GM23338 (cell line): ENCODE data around the gene STRA6. TPM values are rescaled to one million over a fixed set of nuclear protein-coding genes. Genes with fewer than 3 reads are reported as not detected.

Experiments used
- ATAC-seq: fragments of 200-7000 bp; cut with Tn5 transposase; 3 replicates; pipeline ENCODE4 v1.9.1; 2020
- DNase-seq: peaks from one replicate; pipeline ENCODE4 v3.0.0-alpha.2; 2015; ENCODE audit warnings: low spot score
- H2AFZ ChIP-seq: fragments of 200-600 bp; sonication (generic); 2 replicates; pipeline ENCODE4 v1.8.0; 2016; ENCODE audit warnings: antibody characterized with exemption, mild to moderate bottlenecking, moderate library complexity
- H3F3A ChIP-seq: fragments of 200-600 bp; sonication (generic); replicated peaks from 2 replicates; pipeline ENCODE4 v1.8.0; 2017; ENCODE audit warnings: antibody characterized with exemption, mixed run types, low read depth
- H3K27ac ChIP-seq: fragments of 200-600 bp; sonication (generic); 2 replicates; pipeline ENCODE4 v1.6.1; 2016; ENCODE audit warnings: low read depth
- H3K27me3 ChIP-seq: fragments of 200-600 bp; sonication (generic); 2 replicates; pipeline ENCODE4 v1.8.0; 2016; ENCODE audit warnings: mild to moderate bottlenecking, mixed run types, moderate library complexity; ENCODE audit not compliant: insufficient read depth
- H3K36me3 ChIP-seq: fragments of 200-600 bp; sonication (generic); 2 replicates; pipeline ENCODE4 v1.8.0; 2016; ENCODE audit warnings: mild to moderate bottlenecking; ENCODE audit not compliant: insufficient read depth
- H3K4me1 ChIP-seq: fragments of 200-600 bp; sonication (generic); 2 replicates; pipeline ENCODE4 v1.8.0; 2016; ENCODE audit warnings: mild to moderate bottlenecking, moderate library complexity; ENCODE audit not compliant: insufficient read depth
- H3K4me2 ChIP-seq: fragments of 200-600 bp; sonication (generic); 2 replicates; pipeline ENCODE4 v1.7.1; 2017; ENCODE audit warnings: mixed run types
- H3K4me3 ChIP-seq: fragments of 200-600 bp; sonication (generic); 2 replicates; pipeline ENCODE4 v1.6.1; 2016; ENCODE audit warnings: mixed run types
- H3K79me2 ChIP-seq: fragments of 200-600 bp; sonication (generic); replicated peaks from 2 replicates; pipeline ENCODE4 v1.8.0; 2017; ENCODE audit warnings: mild to moderate bottlenecking; ENCODE audit not compliant: insufficient read depth
- H3K9me2 ChIP-seq: fragments of 200-600 bp; sonication (generic); 2 replicates; pipeline ENCODE4 v1.8.0; 2017; ENCODE audit not compliant: insufficient read depth
- H4K20me1 ChIP-seq: fragments of 200-600 bp; sonication (generic); replicated peaks from 2 replicates; pipeline ENCODE4 v1.8.0; 2017; ENCODE audit warnings: mild to moderate bottlenecking; ENCODE audit not compliant: insufficient read depth
- H3K27ac Mint-ChIP-seq: 2 replicates; pipeline ENCODE4 v1.8.0; 2020; ENCODE audit warnings: inconsistent platforms, mild to moderate bottlenecking, moderate library complexity, mixed read lengths
- H3K27me3 Mint-ChIP-seq: 3 replicates; pipeline ENCODE4 v1.8.0; 2022; ENCODE audit warnings: low read depth, mild to moderate bottlenecking, moderate library complexity, mixed read lengths, inconsistent platforms; ENCODE audit not compliant: insufficient read depth, poor library complexity
- H3K36me3 Mint-ChIP-seq: 3 replicates; pipeline ENCODE4 v1.8.0; 2021; ENCODE audit warnings: low read depth, mild to moderate bottlenecking, inconsistent platforms, moderate library complexity, mixed read lengths
- H3K4me1 Mint-ChIP-seq: 3 replicates; pipeline ENCODE4 v1.8.0; 2020; ENCODE audit warnings: mild to moderate bottlenecking, inconsistent platforms, mixed read lengths
- H3K4me3 Mint-ChIP-seq: 3 replicates; pipeline ENCODE4 v1.8.0; 2021; ENCODE audit warnings: moderate library complexity, mild to moderate bottlenecking, inconsistent platforms, mixed read lengths
- H3K9me3 Mint-ChIP-seq: 3 replicates; pipeline ENCODE4 v1.8.0; 2020; ENCODE audit warnings: moderate library complexity, mild to moderate bottlenecking, inconsistent platforms, mixed read lengths
- CREB1 ChIP-seq: fragments of 250-450 bp; sonication (Bioruptor Pico); IDR thresholded peaks from 2 replicates; pipeline ENCODE4 v1.5.0; 2020; ENCODE audit warnings: low read depth, mild to moderate bottlenecking, moderate library complexity
- CTCF ChIP-seq, 2 experiments: fragments of 200-600 bp in 1 of 2; sonication (generic) in 1 of 2; conservative IDR thresholded peaks; 2 replicates each; pipeline versions ENCODE4 v1.5.1 to v1.6.1; 2016 to 2017; ENCODE audit warnings: antibody characterized with exemption in 2 of 2, low read depth in 2 of 2, mild to moderate bottlenecking in 2 of 2, moderate library complexity in 1 of 2
- JUNB ChIP-seq: IDR thresholded peaks from one replicate; pipeline ENCODE4 v1.6.1; 2016; ENCODE audit warnings: antibody characterized with exemption; ENCODE audit not compliant: unreplicated experiment
- NANOG ChIP-seq: IDR thresholded peaks from 2 replicates; pipeline ENCODE4 v1.6.1; 2016; ENCODE audit warnings: antibody characterized with exemption, borderline replicate concordance
- POLR2AphosphoS5 ChIP-seq: IDR thresholded peaks from 2 replicates; pipeline ENCODE4 v1.6.1; 2016; ENCODE audit warnings: antibody characterized with exemption, low read depth
- STAT1 ChIP-seq: IDR thresholded peaks from one replicate; pipeline ENCODE4 v1.6.1; 2016; ENCODE audit warnings: antibody characterized with exemption; ENCODE audit not compliant: unreplicated experiment
- ZNF114 ChIP-seq: fragments of 250-450 bp; sonication (Bioruptor Pico); IDR thresholded peaks from 2 replicates; pipeline ENCODE4 v1.5.0; 2020; ENCODE audit warnings: mild to moderate bottlenecking, moderate library complexity
- polyA plus RNA-seq: library from polyadenylated mRNA; unstranded; fragments of >200 nt; fragmentation: Nextera tagmentation; extraction: Ambion mirVana; gene quantifications from 2 replicates; pipeline ENCODE4 v1.2.1, GENCODE V29; 2016
- total RNA-seq: library from RNA; depleted of rRNA; stranded (reverse); fragments of >200 nt; shearing (Covaris generic); gene quantifications from 2 replicates; pipeline ENCODE4 v1.2.3, GENCODE V29; 2014

The STRA6 gene
- total and polyA plus RNA-seq, 2 experiments from 2014 or later, result 8.2 to 9.9 TPM

DNA sequence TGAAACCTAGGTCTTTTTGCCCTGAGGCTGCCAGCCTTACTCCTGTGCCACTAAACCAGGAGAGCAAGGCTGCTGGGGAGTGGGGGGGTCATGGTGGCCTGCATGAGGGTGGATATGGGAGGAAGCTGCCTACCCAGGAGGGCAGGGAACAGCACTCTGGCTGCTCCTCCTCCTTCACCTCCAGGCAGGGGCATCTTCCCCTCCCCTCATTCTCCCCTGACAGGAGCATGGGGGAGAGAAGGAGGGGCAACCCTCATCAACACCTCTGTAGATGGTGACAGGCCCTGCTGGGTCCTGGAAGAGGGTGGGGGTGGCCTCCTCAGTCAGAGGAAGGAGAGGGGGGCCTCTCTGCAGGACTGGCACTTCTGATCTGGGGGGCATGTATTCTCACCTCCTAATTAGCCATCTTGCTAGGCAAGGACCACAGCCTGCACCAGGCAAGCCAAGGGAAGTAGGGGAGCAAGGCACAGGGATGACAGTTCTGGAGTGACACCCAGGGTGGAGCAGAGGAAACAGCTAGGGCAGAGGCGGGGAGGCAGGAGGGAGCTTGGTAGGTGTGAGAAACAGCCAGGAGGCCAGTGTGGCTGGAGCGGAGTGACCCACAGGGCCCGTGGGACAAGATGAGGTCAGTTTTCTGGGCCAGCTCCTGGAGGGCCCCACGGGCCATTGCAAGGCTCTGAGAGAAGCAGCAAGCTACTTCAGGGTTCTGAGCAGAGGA is 38.5 kb upstream of the STRA6 start:
- no peak overlapping the region for H3K4me2 ChIP-seq
- H4K20me1 ChIP-seq, result no peaks in the 10 kb centered on the region
- H3K36me3 ChIP-seq, result no peaks in the 10 kb centered on the region
- H3F3A ChIP-seq, result 0 out of 2 replicates have a peak, but pooled peaks cover 3% of the 10 kb centered on the region
- no peaks in the 10 kb centered on the region for H3K79me2 ChIP-seq
- H3K27me3 Mint-ChIP-seq, result peaks cover 23% of the 10 kb centered on the region
- no peaks in the 10 kb centered on the region for H3K36me3 Mint-ChIP-seq
- H3K27ac Mint-ChIP-seq, result no peak overlapping the region
- no peaks in the 10 kb centered on the region; the same call in 2 of the 3 replicates for H3K9me3 Mint-ChIP-seq
- H2AFZ ChIP-seq, result no peak overlapping the region
- H3K4me1 ChIP-seq, result peaks cover 12% of the 10 kb centered on the region
- TF ChIP-seq JUNB (no peak), POLR2AphosphoS5 (no peak), CTCF (conservative IDR thresholded peaks at IDR 0.05; ENCODE audit: low read depth in 2 of 2) (no peak), STAT1 (no peak), NANOG (no peak), ZNF114 (CRISPR knock-in tag) (no peak), CREB1 (CRISPR knock-in tag) (no peak)
- H3K4me3 Mint-ChIP-seq, result no peak overlapping the region
- DNase-seq, result no peak
- no peak for ATAC-seq
- H3K9me2 ChIP-seq, result no peaks in the 10 kb centered on the region
- H3K4me1 Mint-ChIP-seq, result peaks cover 43% of the 10 kb centered on the region
- no peak overlapping the region for H3K27ac ChIP-seq
- H3K4me3 ChIP-seq, result no peak overlapping the region
- H3K27me3 ChIP-seq, result peaks cover 9% of the 10 kb centered on the region; the same call in 1 of the 2 replicates

GRCh38 chr15:74240002-74240568 is 37.5 kb upstream of the STRA6 start:
- no peak overlapping the region for H3K4me3 Mint-ChIP-seq
- peaks cover 21% of the 10 kb centered on the region for H3K27me3 Mint-ChIP-seq
- H3K79me2 ChIP-seq, result no peaks in the 10 kb centered on the region
- H3K27me3 ChIP-seq, result peaks cover 5% of the 10 kb centered on the region; the same call in 1 of the 2 replicates
- ATAC-seq (peak; percentile 40), DNase-seq (peak; percentile 47)
- H3F3A ChIP-seq, result no peaks in the 10 kb centered on the region
- H3K36me3 Mint-ChIP-seq, result no peaks in the 10 kb centered on the region
- no peak for TF ChIP-seq JUNB
- TF ChIP-seq CTCF (conservative IDR thresholded peaks at IDR 0.05; ENCODE audit: low read depth in 2 of 2), result peak; percentile 41 to 49
- H3K27ac ChIP-seq, result no peak overlapping the region
- H3K4me2 ChIP-seq, result no peak overlapping the region
- H3K4me3 ChIP-seq, result no peak overlapping the region
- no peak overlapping the region for H2AFZ ChIP-seq
- H3K27ac Mint-ChIP-seq, result no peak overlapping the region
- peaks cover 6% of the 10 kb centered on the region for H3K4me1 ChIP-seq
- no peaks in the 10 kb centered on the region for H3K9me2 ChIP-seq
- H3K36me3 ChIP-seq, result no peaks in the 10 kb centered on the region
- peaks cover 37% of the 10 kb centered on the region for H3K4me1 Mint-ChIP-seq
- no peaks in the 10 kb centered on the region; the same call in 2 of the 3 replicates for H3K9me3 Mint-ChIP-seq
- H4K20me1 ChIP-seq, result no peaks in the 10 kb centered on the region
